GM23338 (cell line): Measurements from ENCODE around the gene NAA10. TPM values are rescaled to one million over a fixed set of nuclear protein-coding genes. Genes with fewer than 3 reads are reported as not detected.

Source experiments
- ATAC-seq: fragments of 200-7000 bp; cut with Tn5 transposase; 3 replicates; pipeline ENCODE4 v1.9.1; 2020
- DNase-seq: peaks from one replicate; pipeline ENCODE4 v3.0.0-alpha.2; 2015; ENCODE audit warnings: low spot score
- H2AFZ ChIP-seq: fragments of 200-600 bp; sonication (generic); 2 replicates; pipeline ENCODE4 v1.8.0; 2016; ENCODE audit warnings: antibody characterized with exemption, mild to moderate bottlenecking, moderate library complexity
- H3F3A ChIP-seq: fragments of 200-600 bp; sonication (generic); replicated peaks from 2 replicates; pipeline ENCODE4 v1.8.0; 2017; ENCODE audit warnings: antibody characterized with exemption, mixed run types, low read depth
- H3K27ac ChIP-seq: fragments of 200-600 bp; sonication (generic); 2 replicates; pipeline ENCODE4 v1.6.1; 2016; ENCODE audit warnings: low read depth
- H3K27me3 ChIP-seq: fragments of 200-600 bp; sonication (generic); 2 replicates; pipeline ENCODE4 v1.8.0; 2016; ENCODE audit warnings: mild to moderate bottlenecking, mixed run types, moderate library complexity; ENCODE audit not compliant: insufficient read depth
- H3K36me3 ChIP-seq: fragments of 200-600 bp; sonication (generic); 2 replicates; pipeline ENCODE4 v1.8.0; 2016; ENCODE audit warnings: mild to moderate bottlenecking; ENCODE audit not compliant: insufficient read depth
- H3K4me1 ChIP-seq: fragments of 200-600 bp; sonication (generic); 2 replicates; pipeline ENCODE4 v1.8.0; 2016; ENCODE audit warnings: mild to moderate bottlenecking, moderate library complexity; ENCODE audit not compliant: insufficient read depth
- H3K4me2 ChIP-seq: fragments of 200-600 bp; sonication (generic); 2 replicates; pipeline ENCODE4 v1.7.1; 2017; ENCODE audit warnings: mixed run types
- H3K4me3 ChIP-seq: fragments of 200-600 bp; sonication (generic); 2 replicates; pipeline ENCODE4 v1.6.1; 2016; ENCODE audit warnings: mixed run types
- H3K79me2 ChIP-seq: fragments of 200-600 bp; sonication (generic); replicated peaks from 2 replicates; pipeline ENCODE4 v1.8.0; 2017; ENCODE audit warnings: mild to moderate bottlenecking; ENCODE audit not compliant: insufficient read depth
- H3K9me2 ChIP-seq: fragments of 200-600 bp; sonication (generic); 2 replicates; pipeline ENCODE4 v1.8.0; 2017; ENCODE audit not compliant: insufficient read depth
- H4K20me1 ChIP-seq: fragments of 200-600 bp; sonication (generic); replicated peaks from 2 replicates; pipeline ENCODE4 v1.8.0; 2017; ENCODE audit warnings: mild to moderate bottlenecking; ENCODE audit not compliant: insufficient read depth
- H3K27ac Mint-ChIP-seq: 2 replicates; pipeline ENCODE4 v1.8.0; 2020; ENCODE audit warnings: inconsistent platforms, mild to moderate bottlenecking, moderate library complexity, mixed read lengths
- H3K27me3 Mint-ChIP-seq: 3 replicates; pipeline ENCODE4 v1.8.0; 2022; ENCODE audit warnings: low read depth, mild to moderate bottlenecking, moderate library complexity, mixed read lengths, inconsistent platforms; ENCODE audit not compliant: insufficient read depth, poor library complexity
- H3K36me3 Mint-ChIP-seq: 3 replicates; pipeline ENCODE4 v1.8.0; 2021; ENCODE audit warnings: low read depth, mild to moderate bottlenecking, inconsistent platforms, moderate library complexity, mixed read lengths
- H3K4me1 Mint-ChIP-seq: 3 replicates; pipeline ENCODE4 v1.8.0; 2020; ENCODE audit warnings: mild to moderate bottlenecking, inconsistent platforms, mixed read lengths
- H3K4me3 Mint-ChIP-seq: 3 replicates; pipeline ENCODE4 v1.8.0; 2021; ENCODE audit warnings: moderate library complexity, mild to moderate bottlenecking, inconsistent platforms, mixed read lengths
- H3K9me3 Mint-ChIP-seq: 3 replicates; pipeline ENCODE4 v1.8.0; 2020; ENCODE audit warnings: moderate library complexity, mild to moderate bottlenecking, inconsistent platforms, mixed read lengths
- CREB1 ChIP-seq: fragments of 250-450 bp; sonication (Bioruptor Pico); IDR thresholded peaks from 2 replicates; pipeline ENCODE4 v1.5.0; 2020; ENCODE audit warnings: low read depth, mild to moderate bottlenecking, moderate library complexity
- CTCF ChIP-seq, 2 experiments: fragments of 200-600 bp in 1 of 2; sonication (generic) in 1 of 2; conservative IDR thresholded peaks; 2 replicates each; pipeline versions ENCODE4 v1.5.1 to v1.6.1; 2016 to 2017; ENCODE audit warnings: antibody characterized with exemption in 2 of 2, low read depth in 2 of 2, mild to moderate bottlenecking in 2 of 2, moderate library complexity in 1 of 2
- ETS1 ChIP-seq: IDR thresholded peaks from 2 replicates; pipeline ENCODE4 v1.6.1; 2016; ENCODE audit warnings: antibody characterized with exemption
- NANOG ChIP-seq: IDR thresholded peaks from 2 replicates; pipeline ENCODE4 v1.6.1; 2016; ENCODE audit warnings: antibody characterized with exemption, borderline replicate concordance
- ZNF114 ChIP-seq: fragments of 250-450 bp; sonication (Bioruptor Pico); IDR thresholded peaks from 2 replicates; pipeline ENCODE4 v1.5.0; 2020; ENCODE audit warnings: mild to moderate bottlenecking, moderate library complexity
- ZNF462 ChIP-seq: fragments of 250-450 bp; sonication (Bioruptor Pico); IDR thresholded peaks from 2 replicates; pipeline ENCODE4 v1.5.0; 2020; ENCODE audit warnings: mild to moderate bottlenecking, moderate library complexity
- polyA plus RNA-seq: library from polyadenylated mRNA; unstranded; fragments of >200 nt; fragmentation: Nextera tagmentation; extraction: Ambion mirVana; gene quantifications from 2 replicates; pipeline ENCODE4 v1.2.1, GENCODE V29; 2016
- total RNA-seq: library from RNA; depleted of rRNA; stranded (reverse); fragments of >200 nt; shearing (Covaris generic); gene quantifications from 2 replicates; pipeline ENCODE4 v1.2.3, GENCODE V29; 2014

The NAA10 gene
- total and polyA plus RNA-seq, 2 experiments from 2014 or later, result 136 to 145 TPM

- peak within 1 kb of the TSS; percentile 100 for H3K27ac Mint-ChIP-seq
- peaks cover 12% of the 10 kb centered on the region for H3K4me1 ChIP-seq
- peak within 1 kb of the TSS; percentile 99 for H3K27ac ChIP-seq
- H3K36me3 ChIP-seq, result no peaks in the 10 kb centered on the region
- H3K4me3 ChIP-seq, result peak within 1 kb of the TSS; percentile 85
- H3K4me2 ChIP-seq, result peak within 1 kb of the TSS; percentile 78
- TF ChIP-seq CREB1 (peak; percentile 95), ZNF114 (CRISPR knock-in tag) (no peak)
- peak within 1 kb of the TSS; percentile 100 for H3K4me3 Mint-ChIP-seq
- H3K27me3 Mint-ChIP-seq, result peaks cover 4% of the 10 kb centered on the region
- H3F3A ChIP-seq, result 0 out of 2 replicates have a peak, but pooled peaks cover 4% of the 10 kb centered on the region
- H3K79me2 ChIP-seq, result peaks cover 38% of the 10 kb centered on the region
- peaks cover 29% of the 10 kb centered on the region for H3K4me1 Mint-ChIP-seq
- H4K20me1 ChIP-seq, result peaks cover 17% of the 10 kb centered on the region
- H3K9me3 Mint-ChIP-seq, result no peaks in the 10 kb centered on the region; the same call in 2 of the 3 replicates
- peak; percentile 86 for DNase-seq
- H3K9me2 ChIP-seq, result no peaks in the 10 kb centered on the region
- peaks cover 15% of the 10 kb centered on the region for H3K36me3 Mint-ChIP-seq
- no peak within 1 kb of the TSS for H2AFZ ChIP-seq
- H3K27me3 ChIP-seq, result no peaks in the 10 kb centered on the region
- ATAC-seq, result peak; percentile 29
Measured at GRCh38 chrX:153971450-153972367, 36.9 kb upstream of the NAA10 start, which contains the start of gene HCFC1. HCFC1 (minus strand) TSS chrX:153971818; CDS start chrX:153970840, 978 bp downstream.

- peak overlapping the region; percentile 100 for H3K27ac Mint-ChIP-seq
- peak; percentile 72 for DNase-seq
- H3K36me3 ChIP-seq, result no peaks in the 10 kb centered on the region
Measured at GRCh38 chrX:153971124-153971449, 36.2 kb upstream of the NAA10 start.

More at GRCh38 chrX:153971124-153971449, 36.2 kb upstream of the NAA10 start:
- peak; percentile 48 for ATAC-seq
- 0 out of 2 replicates have a peak, but pooled peaks cover 4% of the 10 kb centered on the region for H3F3A ChIP-seq
- peaks cover 12% of the 10 kb centered on the region for H3K4me1 ChIP-seq
- Mint-ChIP-seq H3K4me1 (peaks cover 33% of the 10 kb centered on the region), H3K36me3 (peaks cover 15% of the 10 kb centered on the region), H3K27me3 (peaks cover 4% of the 10 kb centered on the region), H3K4me3 (peak overlapping the region; percentile 100), H3K9me3 (no peaks in the 10 kb centered on the region; the same call in 2 of the 3 replicates)
- peak overlapping the region; percentile 78 for H3K4me2 ChIP-seq
- no peaks in the 10 kb centered on the region for H3K27me3 ChIP-seq
- peaks cover 45% of the 10 kb centered on the region for H3K79me2 ChIP-seq
- no peak overlapping the region for H2AFZ ChIP-seq
- H3K9me2 ChIP-seq, result no peaks in the 10 kb centered on the region
- TF ChIP-seq NANOG, result no peak
- no peak for TF ChIP-seq CTCF (conservative IDR thresholded peaks at IDR 0.05; ENCODE audit: low read depth in 2 of 2)
- TF ChIP-seq ETS1, result peak; percentile 18
- no peak for TF ChIP-seq ZNF462
- H3K27ac ChIP-seq, result peak overlapping the region; percentile 99
- H4K20me1 ChIP-seq, result peaks cover 17% of the 10 kb centered on the region
- H3K4me3 ChIP-seq, result peak overlapping the region; percentile 85
